Heart right ventricle (tissue), 16 donors: ENCODE measurements around the gene ITPR3. TPM values are rescaled to one million over a fixed set of nuclear protein-coding genes. Genes with fewer than 3 reads are reported as not detected.

ENCODE experiments used
- ATAC-seq, 8 donors: fragments of 200-7000 bp; cut with Tn5 transposase; one replicate each; pipeline ENCODE4 v1.9.1; 2020; ENCODE audit warnings: mild to moderate bottlenecking in 8 of 8, moderate library complexity in 8 of 8, moderate number of reproducible peaks in 1 of 8
- DNase-seq, 2 donors: peaks; one replicate each; pipeline ENCODE4 v3.0.0-alpha.2; 2020
- H3K27ac ChIP-seq, 10 donors: fragments of 200-600 bp; sonication (generic) in 2 of 10; one replicate each; pipeline versions ENCODE4 v1.5.0 to v1.8.0; 2020 to 2022; ENCODE audit warnings: mild to moderate bottlenecking in 3 of 10
- H3K27me3 ChIP-seq, 7 donors: fragments of 200-600 bp; one replicate each; pipeline ENCODE4 v1.8.0; 2021 to 2022; ENCODE audit warnings: mild to moderate bottlenecking in 2 of 7
- H3K36me3 ChIP-seq, 9 donors: fragments of 200-600 bp; sonication (generic) in 1 of 9; one replicate each; pipeline versions ENCODE4 v1.5.0 to v1.8.0; 2020 to 2022; ENCODE audit warnings: mild to moderate bottlenecking in 2 of 9
- H3K4me1 ChIP-seq, 9 donors: fragments of 200-600 bp; sonication (generic) in 1 of 9; one replicate each; pipeline versions ENCODE4 v1.5.0 to v1.8.0; 2020 to 2022; ENCODE audit warnings: mild to moderate bottlenecking in 4 of 9
- H3K4me3 ChIP-seq, 10 donors: fragments of 200-600 bp; sonication (generic) in 2 of 10; one replicate each; pipeline versions ENCODE4 v1.5.0 to v1.8.0; 2020 to 2022; ENCODE audit warnings: mild to moderate bottlenecking in 7 of 10, moderate library complexity in 2 of 10
- H3K9me3 ChIP-seq, 11 donors: fragments of 200-600 bp in 10 of 11; sonication (generic) in 2 of 11; one replicate each; pipeline versions ENCODE4 v1.5.0 to v1.8.0; 2013 to 2022; ENCODE audit warnings: mild to moderate bottlenecking in 2 of 11, control low read depth in 1 of 11, moderate library complexity in 1 of 11
- WGBS, 2 donors: extraction: QIAGEN DNeasy Blood & Tissue Kit; methylation state at CpG; one replicate each; pipeline ENCODE4 v1.1.7; 2013; ENCODE audit warnings: inconsistent platforms in 1 of 2; 5-methylcytosine and 5-hydroxymethylcytosine counted together
- intact Hi-C, 10 donors: fragments of 100-400 bp; cut with DNase I; formaldehyde crosslinking; loops; one replicate each; pipeline versions ENCODE4 v1.11.1 to v1.14.2; 2022
- polyA plus RNA-seq, 2 donors: library from polyadenylated mRNA; stranded (reverse); fragments of 200-250 nt; gene quantifications; one replicate each; pipeline ENCODE4 v1.2.3, GENCODE V29; 2013
- total RNA-seq, 10 donors: library from RNA; stranded (reverse); fragmentation: NEBNext Ultra II Directional in 3 of 10; extraction: Animal tissue kit (Norgen Biotek cat#: 25700) in 3 of 10; gene quantifications; one replicate each; pipeline versions ENCODE4 v1.2.1 to v1.2.4, GENCODE V29; 2021 to 2023
- TF ChIP-seq, protein P1 (sequence below), 9 donors: fragments of 200-600 bp; sonication (generic) in 2 of 9; IDR thresholded peaks; one replicate each; pipeline versions ENCODE4 v1.5.0 to v1.8.0; 2021 to 2022; ENCODE audit warnings: antibody characterized with exemption in 9 of 9, mild to moderate bottlenecking in 5 of 9, moderate library complexity in 1 of 9
- donor health status: Arrhythmogenic right ventricular cardiomyopathy.
- donor health status: ischemic (EF 13 %, LVEDD 7.1; RV severe dilation, severe dysfunction).
- donor health status: healthy with polysubstance abuse.
- donor health status: DM: no; HTN: yes; CAD: no.
- donor health status: DM: no; HTN: no; CAD: no.
- donor health status: ischemic (EF 25% LVEDD 6.9; RV normal size, moderate dysfunction).
- donor health status: ischemic (EF 25% LVEDD 5.7; RV mildly dilated, moderate dysfunction).
- donor health status: healthy.
- donor health status: DM: yes; HTN: yes; CAD: no.
- donor health status: Ischemic cardiomyopathy.
- donor health status: ischemic (EF 35%, LVEDD 5.7; RV mildly dilated, moderate dysfunction).
- donor health status: nonischemic (EF 11% LVEDD 7.7; RV severe dilation, severe dysfunction).
- donor health status: DM: yes; HTN: yes; CAD: no.
- donor health status: PGD.
- donor health status: ischemic (EF 29% LVEDD 5.4; RV normal size, mild dysfunction).
- donor health status: nonischemic (EF 23%, LVEDD 6.1; RV moderate dilation, normal function).

The ITPR3 gene
- total and polyA plus RNA-seq, 12 donors: 3.2 to 16.7 (median 6.0) TPM

DNA sequence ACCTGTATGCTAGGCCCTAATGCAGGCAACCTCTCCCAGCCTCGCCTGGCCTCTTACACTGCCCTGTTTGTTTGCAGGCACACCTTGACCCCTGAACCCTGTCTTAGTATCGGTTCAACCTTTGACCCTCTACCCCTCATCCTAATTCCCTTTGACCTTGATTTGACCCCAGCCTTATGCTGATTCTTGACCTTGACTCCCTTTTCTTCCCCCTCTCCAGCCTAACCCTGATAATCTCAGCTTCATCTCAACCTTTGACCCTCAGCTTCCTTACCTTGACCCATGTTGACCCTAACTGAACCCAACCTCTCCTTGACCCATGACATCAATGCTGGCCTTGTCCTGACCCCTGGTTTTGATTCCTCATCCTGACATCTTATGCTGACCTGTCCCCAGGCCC lies 56.6 kb downstream of the ITPR3 start:
- TF ChIP-seq, protein P1, sequence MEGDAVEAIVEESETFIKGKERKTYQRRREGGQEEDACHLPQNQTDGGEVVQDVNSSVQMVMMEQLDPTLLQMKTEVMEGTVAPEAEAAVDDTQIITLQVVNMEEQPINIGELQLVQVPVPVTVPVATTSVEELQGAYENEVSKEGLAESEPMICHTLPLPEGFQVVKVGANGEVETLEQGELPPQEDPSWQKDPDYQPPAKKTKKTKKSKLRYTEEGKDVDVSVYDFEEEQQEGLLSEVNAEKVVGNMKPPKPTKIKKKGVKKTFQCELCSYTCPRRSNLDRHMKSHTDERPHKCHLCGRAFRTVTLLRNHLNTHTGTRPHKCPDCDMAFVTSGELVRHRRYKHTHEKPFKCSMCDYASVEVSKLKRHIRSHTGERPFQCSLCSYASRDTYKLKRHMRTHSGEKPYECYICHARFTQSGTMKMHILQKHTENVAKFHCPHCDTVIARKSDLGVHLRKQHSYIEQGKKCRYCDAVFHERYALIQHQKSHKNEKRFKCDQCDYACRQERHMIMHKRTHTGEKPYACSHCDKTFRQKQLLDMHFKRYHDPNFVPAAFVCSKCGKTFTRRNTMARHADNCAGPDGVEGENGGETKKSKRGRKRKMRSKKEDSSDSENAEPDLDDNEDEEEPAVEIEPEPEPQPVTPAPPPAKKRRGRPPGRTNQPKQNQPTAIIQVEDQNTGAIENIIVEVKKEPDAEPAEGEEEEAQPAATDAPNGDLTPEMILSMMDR (IDR thresholded peaks at IDR 0.05): no peak
- intact Hi-C loops: loop anchor here in 2 of 10 donors (10.0 kb wide), 1 partner anchor 93 kb away; the partner anchor contains the start of gene BAK1 (in 2 of the 2)
- WGBS, 2 donors: 97 to 100% methylated on average over 2 of the region's 2 CpGs
- H3K9me3 ChIP-seq: no peaks in the 10 kb centered on the region
- ATAC-seq (no peak), DNase-seq (no peak)
- no peak overlapping the region for H3K4me3 ChIP-seq
- peaks cover 0 to 91% (median 10%) of the 10 kb centered on the region in 9 donors for H3K36me3 ChIP-seq
- peaks cover 0 to 14% (median 5%) of the 10 kb centered on the region in 9 donors for H3K4me1 ChIP-seq
- H3K27ac ChIP-seq: no peak overlapping the region
- no peaks in the 10 kb centered on the region for H3K27me3 ChIP-seq

- Histone ChIP-seq H3K4me3 (no peak overlapping the region), H3K9me3 (no peaks in the 10 kb centered on the region), H3K4me1 (peaks cover 0 to 9% (median under 1%) of the 10 kb centered on the region in 9 donors), H3K27ac (no peak overlapping the region), H3K27me3 (no peaks in the 10 kb centered on the region), H3K36me3 (peaks cover 0 to 97% (median 13%) of the 10 kb centered on the region in 9 donors)
- TF ChIP-seq, protein P1 (IDR thresholded peaks at IDR 0.05): no peak
- no peak for DNase-seq
- WGBS, 2 donors: 95 to 96% methylated on average over 24 of the region's 24 CpGs
- no peak for ATAC-seq
- intact Hi-C loops: loop anchor here in 2 of 10 donors (10.0 kb wide), 1 partner anchor 94 kb away; the partner anchor contains the start of gene BAK1 (in 2 of the 2)
Measured at GRCh38 chr6:33678233-33678931, 57.3 kb downstream of the ITPR3 start.

DNA sequence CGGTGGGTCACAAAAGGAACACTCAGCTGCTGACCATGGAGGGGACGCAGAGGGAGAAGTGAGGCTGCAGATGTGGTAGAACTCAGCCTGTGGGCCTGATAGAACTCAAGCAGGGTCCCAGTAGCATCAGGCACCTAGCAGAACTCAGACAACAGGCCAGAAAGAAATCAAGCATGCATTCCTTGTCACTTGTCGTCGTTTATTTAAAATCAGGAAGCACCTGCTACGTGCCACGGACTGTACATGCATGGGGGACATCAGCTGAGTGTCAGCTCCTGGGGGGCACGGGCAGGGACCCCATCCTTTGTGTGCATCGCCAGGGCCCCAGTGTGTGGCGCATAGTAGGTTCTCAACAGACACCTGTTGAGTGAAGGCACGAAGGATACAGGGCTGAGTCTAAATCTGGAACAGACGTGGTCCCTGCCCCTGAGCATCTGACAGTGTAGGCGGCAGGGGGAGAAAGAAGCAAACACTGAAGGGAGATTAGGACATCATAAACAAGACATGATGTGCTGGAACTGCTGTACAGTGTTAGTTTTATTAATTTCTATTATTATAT lies 57.9 kb downstream of the ITPR3 start:
- ATAC-seq (no peak), DNase-seq (no peak)
- intact Hi-C loops: loop anchor here in 2 of 10 donors (10.0 kb wide), 1 partner anchor 94 kb away; the partner anchor contains the start of gene BAK1 (in 2 of the 2)
- no peaks in the 10 kb centered on the region for H3K9me3 ChIP-seq
- no peak overlapping the region for H3K27ac ChIP-seq
- peaks cover 0 to 3% (median 0%) of the 10 kb centered on the region in 9 donors for H3K4me1 ChIP-seq
- H3K36me3 ChIP-seq: peaks cover 0 to 97% (median 17%) of the 10 kb centered on the region in 9 donors
- no peak overlapping the region for H3K4me3 ChIP-seq
- no peaks in the 10 kb centered on the region for H3K27me3 ChIP-seq
- TF ChIP-seq, protein P1 (IDR thresholded peaks at IDR 0.05): no peak
- WGBS, 2 donors: 89% methylated on average over 12 of the region's 12 CpGs

DNA sequence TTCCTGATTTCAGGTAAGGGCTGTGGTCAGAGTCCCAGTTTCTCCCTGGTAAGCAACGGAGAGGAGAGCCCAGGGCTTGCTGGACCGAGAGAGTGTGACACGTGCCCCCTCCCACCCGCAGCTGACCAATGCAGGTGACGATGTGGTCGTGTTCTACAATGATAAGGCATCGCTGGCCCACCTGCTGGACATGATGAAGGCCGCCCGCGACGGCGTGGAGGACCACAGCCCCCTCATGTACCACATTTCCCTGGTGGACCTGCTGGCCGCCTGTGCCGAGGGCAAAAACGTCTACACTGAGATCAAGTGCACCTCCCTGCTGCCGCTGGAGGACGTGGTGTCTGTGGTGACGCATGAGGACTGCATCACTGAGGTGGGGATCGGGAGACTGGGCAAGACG lies 58.6 kb downstream of the ITPR3 start:
- intact Hi-C loops: loop anchor here in 2 of 10 donors (10.0 kb wide), 1 partner anchor 95 kb away; the partner anchor contains the start of gene BAK1 (in 2 of the 2)
- ATAC-seq (no peak), DNase-seq (no peak)
- peaks cover 0 to 3% (median 0%) of the 10 kb centered on the region in 9 donors for H3K4me1 ChIP-seq
- H3K27ac ChIP-seq: no peak overlapping the region
- H3K27me3 ChIP-seq: no peaks in the 10 kb centered on the region
- no peaks in the 10 kb centered on the region for H3K9me3 ChIP-seq
- H3K36me3 ChIP-seq: peaks cover 0 to 99% (median 17%) of the 10 kb centered on the region in 9 donors
- no peak overlapping the region for H3K4me3 ChIP-seq
- TF ChIP-seq, protein P1 (IDR thresholded peaks at IDR 0.05): no peak
- WGBS, 2 donors: 89 to 90% methylated on average over 20 of the region's 20 CpGs
